Stimulated activated CD4-positive, alpha-beta T cell treated with anti-CD3 and anti-CD28 coated beads, Interleukin-1b, Interleukin-23, amount 100 ng/mL, for 48 hours (primary cell): ENCODE data around the gene EXOC2.
"Not testable (repeated sequence)": the region's sequence is repeated elsewhere in the genome, so short reads cannot be mapped to it uniquely, and the experiment has no call there.

Source experiments
- DNase-seq: peaks from one replicate; pipeline ENCODE4 v3.0.0-alpha.2; 2020

The EXOC2 gene

GRCh38 chr6:677919-678318 lies 15.0 kb downstream of the EXOC2 start:
- no peak for DNase-seq

- no peak for DNase-seq
These were observed 18.0 kb downstream of the EXOC2 start for GRCh38 chr6:674956-675355.

GRCh38 chr6:674406-674805 lies 18.5 kb downstream of the EXOC2 start:
- DNase-seq: no peak

GRCh38 chr6:667253-667927 lies 25.5 kb downstream of the EXOC2 start:
- DNase-seq: no peak

- no peak for DNase-seq
These were observed 27.3 kb downstream of the EXOC2 start for GRCh38 chr6:665403-666267.

- not testable (repeated sequence) for DNase-seq
These were observed 29.2 kb downstream of the EXOC2 start for GRCh38 chr6:663788-664187.

- DNase-seq: no peak
These were observed 33.0 kb downstream of the EXOC2 start for GRCh38 chr6:659716-660581.

- no peak for DNase-seq
These were observed 34.7 kb downstream of the EXOC2 start for GRCh38 chr6:658244-658643.

- no peak for DNase-seq
These were observed 35.2 kb downstream of the EXOC2 start for GRCh38 chr6:657743-658142.

GRCh38 chr6:656460-657252 lies 36.3 kb downstream of the EXOC2 start, which contains the start of gene HUS1B:
Gene HUS1B, minus strand, starts transcription at chr6:657100. Its CDS starts 156 bp downstream, at chr6:656944.
- no peak for DNase-seq

- DNase-seq: no peak
These were observed 38.8 kb downstream of the EXOC2 start for GRCh38 chr6:654136-654535.

- no peak for DNase-seq
These were observed 40.1 kb downstream of the EXOC2 start for GRCh38 chr6:652865-653264.

GRCh38 chr6:650098-650497 lies 42.8 kb downstream of the EXOC2 start:
- DNase-seq: no peak

GRCh38 chr6:642805-643204 lies 50.1 kb downstream of the EXOC2 start:
- DNase-seq: no peak

GRCh38 chr6:641225-641985 lies 51.5 kb downstream of the EXOC2 start:
- DNase-seq: no peak

- DNase-seq: no peak
These were observed 56.5 kb downstream of the EXOC2 start for GRCh38 chr6:636488-636887.

GRCh38 chr6:635233-635632 lies 57.7 kb downstream of the EXOC2 start:
- no peak for DNase-seq

- no peak for DNase-seq
These were observed 59.3 kb downstream of the EXOC2 start for GRCh38 chr6:633611-634010.

- no peak for DNase-seq
These were observed 64.2 kb downstream of the EXOC2 start for GRCh38 chr6:628766-629165.

- DNase-seq: no peak
These were observed 66.7 kb downstream of the EXOC2 start for GRCh38 chr6:626236-626635.

- no peak for DNase-seq
These were observed 68.0 kb downstream of the EXOC2 start for GRCh38 chr6:624979-625378.

- DNase-seq: no peak
These were observed 70.5 kb downstream of the EXOC2 start for GRCh38 chr6:622462-622861.
